HFF-Myc (cell line): ENCODE data around the gene ZNF37A.

Experiments
- DNase-seq: peaks from one replicate; pipeline ENCODE4 v3.0.0-alpha.2; 2011; ENCODE audit warnings: low read depth; ENCODE audit errors: extremely low read depth
- H3K4me3 ChIP-seq: replicated peaks from 2 replicates; pipeline ENCODE4 v1.5.1; 2011; ENCODE audit warnings: low read depth, mild to moderate bottlenecking, control low read depth, low read length
- TF ChIP-seq, protein P1 (sequence below): IDR thresholded peaks from 2 replicates; pipeline ENCODE4 v1.5.1; 2012; ENCODE audit warnings: mild to moderate bottlenecking, low read depth, low read length, control low read depth; ENCODE audit errors: missing control alignments

The ZNF37A gene

DNA sequence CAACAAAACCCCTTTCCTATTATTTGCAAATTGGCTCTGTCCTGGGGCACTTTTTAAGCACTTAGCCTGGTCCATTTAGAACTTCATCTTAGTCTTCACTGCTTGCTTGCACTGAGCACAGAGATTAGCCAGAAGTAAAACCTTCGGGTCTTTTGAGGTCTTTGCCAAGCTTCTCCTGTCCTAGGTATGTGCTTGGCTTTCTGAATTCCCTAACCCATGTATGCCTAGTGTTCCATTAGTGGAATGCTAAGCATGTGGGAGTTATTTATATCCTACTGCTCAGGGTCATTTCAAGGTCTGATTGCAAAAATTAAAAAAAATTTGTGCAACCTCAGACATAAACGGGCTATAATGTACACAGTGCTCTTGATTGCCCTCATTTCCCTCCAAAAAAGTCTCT, 18.0 kb downstream of the ZNF37A start:
- DNase-seq, result no peak
- TF ChIP-seq, protein P1, sequence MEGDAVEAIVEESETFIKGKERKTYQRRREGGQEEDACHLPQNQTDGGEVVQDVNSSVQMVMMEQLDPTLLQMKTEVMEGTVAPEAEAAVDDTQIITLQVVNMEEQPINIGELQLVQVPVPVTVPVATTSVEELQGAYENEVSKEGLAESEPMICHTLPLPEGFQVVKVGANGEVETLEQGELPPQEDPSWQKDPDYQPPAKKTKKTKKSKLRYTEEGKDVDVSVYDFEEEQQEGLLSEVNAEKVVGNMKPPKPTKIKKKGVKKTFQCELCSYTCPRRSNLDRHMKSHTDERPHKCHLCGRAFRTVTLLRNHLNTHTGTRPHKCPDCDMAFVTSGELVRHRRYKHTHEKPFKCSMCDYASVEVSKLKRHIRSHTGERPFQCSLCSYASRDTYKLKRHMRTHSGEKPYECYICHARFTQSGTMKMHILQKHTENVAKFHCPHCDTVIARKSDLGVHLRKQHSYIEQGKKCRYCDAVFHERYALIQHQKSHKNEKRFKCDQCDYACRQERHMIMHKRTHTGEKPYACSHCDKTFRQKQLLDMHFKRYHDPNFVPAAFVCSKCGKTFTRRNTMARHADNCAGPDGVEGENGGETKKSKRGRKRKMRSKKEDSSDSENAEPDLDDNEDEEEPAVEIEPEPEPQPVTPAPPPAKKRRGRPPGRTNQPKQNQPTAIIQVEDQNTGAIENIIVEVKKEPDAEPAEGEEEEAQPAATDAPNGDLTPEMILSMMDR, result no peak
- H3K4me3 ChIP-seq, result no peak overlapping the region

DNA sequence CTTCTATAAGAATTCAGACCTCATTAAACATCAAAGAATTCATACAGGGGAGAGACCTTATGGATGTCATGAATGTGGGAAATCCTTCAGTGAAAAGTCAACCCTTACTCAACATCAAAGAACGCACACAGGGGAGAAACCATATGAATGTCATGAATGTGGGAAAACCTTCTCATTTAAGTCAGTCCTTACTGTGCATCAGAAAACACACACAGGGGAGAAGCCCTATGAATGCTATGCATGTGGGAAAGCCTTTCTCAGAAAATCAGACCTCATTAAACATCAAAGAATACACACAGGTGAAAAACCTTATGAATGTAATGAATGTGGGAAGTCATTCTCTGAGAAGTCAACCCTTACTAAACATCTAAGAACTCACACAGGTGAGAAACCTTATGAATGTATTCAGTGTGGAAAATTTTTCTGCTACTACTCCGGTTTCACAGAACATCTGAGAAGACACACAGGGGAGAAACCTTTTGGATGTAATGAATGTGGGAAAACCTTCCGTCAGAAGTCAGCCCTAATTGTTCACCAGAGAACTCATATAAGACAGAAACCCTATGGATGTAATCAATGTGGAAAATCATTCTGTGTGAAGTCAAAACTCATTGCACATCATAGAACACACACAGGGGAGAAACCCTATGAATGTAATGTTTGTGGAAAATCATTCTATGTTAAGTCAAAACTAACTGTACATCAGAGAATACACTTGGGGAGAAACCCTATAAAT, 24.1 kb downstream of the ZNF37A start:
- TF ChIP-seq, protein P1, result no peak
- H3K4me3 ChIP-seq, result no peak overlapping the region
- DNase-seq, result peak; percentile 3

DNA sequence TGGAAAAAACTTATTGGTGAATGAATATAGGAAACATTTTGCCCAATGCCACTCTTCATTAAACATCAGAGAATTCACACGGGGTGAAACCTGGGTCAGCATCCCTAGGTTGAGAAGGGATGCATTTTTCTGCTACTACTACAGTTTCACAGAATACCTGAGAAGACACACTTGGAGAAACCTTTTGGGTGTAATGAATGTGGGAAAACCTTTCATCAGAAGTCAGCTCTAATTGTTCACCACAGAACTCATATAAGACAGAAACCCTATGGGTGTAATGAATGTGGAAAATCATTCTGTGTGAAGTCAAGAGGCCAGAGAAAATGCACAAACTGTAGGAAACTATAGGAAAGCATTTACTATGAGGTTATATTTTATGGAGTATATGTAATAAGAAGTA, 24.9 kb downstream of the ZNF37A start:
- no peak overlapping the region for H3K4me3 ChIP-seq
- DNase-seq, result no peak
- TF ChIP-seq, protein P1, result no peak

DNA sequence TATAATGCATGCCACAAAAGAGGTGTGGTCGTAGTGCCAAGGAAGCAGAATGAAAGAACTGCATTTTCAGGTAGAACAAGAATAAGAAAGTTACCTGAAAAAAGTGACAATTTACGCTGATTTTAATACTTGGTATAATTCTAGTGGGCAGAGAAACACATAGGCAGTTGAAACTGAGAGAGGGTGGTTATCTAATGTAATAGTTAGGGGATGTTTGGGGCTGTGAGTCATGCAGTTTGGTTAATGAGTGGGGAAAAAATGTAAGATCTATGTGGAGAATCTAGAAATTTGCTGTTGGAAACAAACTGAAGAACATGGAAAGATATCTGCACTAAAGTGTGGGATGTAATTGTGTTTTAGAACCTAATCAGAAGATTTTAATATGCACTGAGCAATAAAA, 33.7 kb downstream of the ZNF37A start:
- H3K4me3 ChIP-seq, result no peak overlapping the region
- no peak for DNase-seq
- TF ChIP-seq, protein P1, result no peak

DNA sequence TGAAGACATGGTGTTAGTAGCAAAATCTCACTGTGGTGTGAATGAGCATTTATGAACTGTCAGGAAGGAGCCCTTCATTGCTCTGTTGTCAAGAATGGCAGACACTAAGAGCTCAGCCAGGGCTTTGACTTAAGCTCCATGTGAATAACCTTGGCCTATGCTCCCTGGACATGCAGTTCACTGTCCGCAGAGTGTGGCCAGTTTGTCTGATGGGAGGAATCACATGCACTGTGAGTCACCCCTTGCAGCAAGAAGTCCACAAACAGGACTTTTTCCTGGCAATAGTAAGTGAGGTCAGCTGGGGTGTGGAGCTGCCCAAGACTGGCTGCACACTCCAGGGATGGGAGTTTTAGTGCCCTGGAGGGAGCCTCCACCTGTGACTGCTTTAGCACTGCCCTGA, 49.5 kb downstream of the ZNF37A start:
- H3K4me3 ChIP-seq, result no peak overlapping the region
- no peak for DNase-seq
- TF ChIP-seq, protein P1, result no peak

DNA sequence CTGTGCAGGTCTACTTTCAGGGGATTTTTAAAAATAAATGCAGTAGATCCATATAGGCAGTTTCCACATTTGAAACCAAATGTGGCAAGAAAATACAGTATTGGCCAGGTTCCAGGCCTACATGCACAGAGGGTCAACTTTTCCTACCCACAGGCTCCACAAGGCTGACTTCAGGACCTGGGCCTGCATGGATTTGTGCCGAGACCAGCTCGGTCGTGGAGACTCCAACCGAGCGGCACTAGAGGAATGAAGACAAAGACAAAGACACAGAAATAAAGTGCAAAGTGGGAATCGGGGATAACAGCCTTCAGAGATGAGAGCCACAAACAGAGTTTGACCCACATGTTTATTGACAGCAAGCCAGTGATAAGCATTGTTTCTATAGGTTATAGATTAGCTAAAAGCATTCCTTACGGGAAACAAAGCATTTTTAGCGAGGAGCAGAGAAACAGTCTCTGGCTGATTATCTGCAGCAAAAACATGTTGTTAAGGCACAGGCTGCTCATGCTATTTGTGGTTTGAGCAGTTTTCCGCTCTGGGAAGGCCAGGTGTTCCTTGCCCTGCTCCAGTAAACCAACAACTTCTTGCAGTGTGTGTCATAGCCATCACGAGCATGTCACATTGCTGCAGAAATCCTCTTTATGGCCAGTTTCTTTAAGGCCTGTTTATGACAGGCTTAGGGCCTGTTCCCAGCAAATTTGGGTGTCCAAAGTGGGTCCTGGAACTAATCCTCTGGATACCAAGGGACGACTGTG, 52.6 kb downstream of the ZNF37A start:
- DNase-seq, result no peak
- H3K4me3 ChIP-seq, result no peak overlapping the region
- TF ChIP-seq, protein P1, result no peak
